NT2/D1 (cell line): Measurements from ENCODE around the gene MORF4L1.

ENCODE experiments used
- YY1 ChIP-seq: IDR thresholded peaks from 2 replicates; pipeline ENCODE4 v1.6.1; 2011; ENCODE audit not compliant: insufficient read length, insufficient read depth
- ZNF274 ChIP-seq: IDR thresholded peaks from 2 replicates; pipeline ENCODE4 v1.6.1; 2011; ENCODE audit warnings: mild to moderate bottlenecking, low read depth, low read length

- TF ChIP-seq YY1 (no peak), ZNF274 (no peak)
Measured at GRCh38 chr15:78831229-78832207, 41.2 kb upstream of the MORF4L1 start.
